Erythroblast (primary cell): ENCODE results near the gene SLC38A1.

ENCODE experiments used
- GATA1 ChIP-seq: IDR thresholded peaks from 2 replicates; pipeline ENCODE4 v1.6.1; 2011; ENCODE audit warnings: low read depth, mild to moderate bottlenecking, control low read depth, low read length, moderate library complexity
- POLR2A ChIP-seq: IDR thresholded peaks from 2 replicates; pipeline ENCODE4 v1.6.1; 2011; ENCODE audit warnings: mild to moderate bottlenecking, low read length

DNA sequence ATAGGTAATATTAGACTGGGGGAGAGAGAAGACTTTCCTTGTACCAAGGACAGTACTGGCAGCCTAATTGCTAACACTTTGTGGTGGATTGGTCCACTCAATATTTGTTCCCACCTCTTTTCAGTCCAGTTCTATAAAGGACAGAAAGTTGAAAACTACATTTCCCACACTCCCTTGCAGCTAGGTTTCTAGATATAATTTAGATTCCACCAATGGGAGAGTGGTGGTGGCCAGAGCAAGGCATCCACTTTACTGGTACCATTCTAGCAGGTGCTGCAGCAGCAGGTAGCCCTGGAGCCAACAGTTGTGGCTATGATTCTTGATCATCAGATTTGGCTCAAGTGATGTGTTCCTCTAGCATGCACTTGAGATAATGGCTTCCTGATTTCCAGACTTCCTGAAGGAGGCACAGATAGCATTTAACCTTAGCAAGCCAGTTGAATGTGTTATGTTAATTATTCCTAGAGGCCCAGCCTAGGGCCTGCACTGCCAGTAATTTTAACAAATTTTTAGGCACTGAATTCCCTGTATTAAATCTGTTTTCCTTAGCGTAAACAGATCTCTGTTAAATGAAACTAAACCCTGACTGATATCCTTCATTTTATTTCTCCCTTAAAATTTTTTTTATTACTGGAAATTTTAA, 24.4 kb downstream of the SLC38A1 start:
- TF ChIP-seq POLR2A (no peak), GATA1 (no peak)
